ENCODE measurements around the gene ADSL. TPM values are rescaled to one million over a fixed set of nuclear protein-coding genes. Genes with fewer than 3 reads are reported as not detected.

Gene ADSL
- total and polyA plus RNA-seq, 2 of the 8 experiments (the other 6 are each of a cell fraction or from before 2014, with no cell fraction given) = 197 to 218 TPM

DNA sequence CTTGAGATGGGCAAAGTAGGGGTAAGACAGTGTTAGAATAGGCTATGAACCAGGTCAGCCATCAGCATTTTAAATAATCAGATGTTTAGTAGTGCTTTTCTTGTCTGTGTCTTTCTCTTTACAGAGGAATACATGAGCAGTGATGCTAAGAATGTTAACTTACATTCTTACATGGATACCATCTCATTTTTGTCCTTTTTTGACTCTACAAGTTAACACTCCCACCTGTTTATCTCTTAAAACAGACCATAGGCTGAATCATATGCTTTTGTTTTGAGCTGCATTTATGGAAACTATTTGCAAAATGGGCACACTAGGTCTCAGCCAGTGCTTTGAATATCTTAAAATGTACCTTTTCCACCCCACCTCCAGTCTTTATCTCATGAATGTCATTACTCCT lies 25.6 kb upstream of the ADSL start (continued):
- TF ChIP-seq, protein P1, sequence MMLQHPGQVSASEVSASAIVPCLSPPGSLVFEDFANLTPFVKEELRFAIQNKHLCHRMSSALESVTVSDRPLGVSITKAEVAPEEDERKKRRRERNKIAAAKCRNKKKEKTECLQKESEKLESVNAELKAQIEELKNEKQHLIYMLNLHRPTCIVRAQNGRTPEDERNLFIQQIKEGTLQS (IDR thresholded peaks at IDR 0.05; ENCODE audit: insufficient read depth, low read depth, low read length) = no peak
- TF ChIP-seq YY1 (IDR thresholded peaks at IDR 0.05; ENCODE audit: low read depth, low read length) (no peak), SIN3A (conservative IDR thresholded peaks at IDR 0.05 in 1 of 2, IDR thresholded peaks at IDR 0.05 in 1 of 2; ENCODE audit: low read depth in 1 of 2, low read length in 2 of 2) (no peak)

All from H1 (cell line).